ENCODE results near the gene AGPAT3.

AGPAT3 gene

DNA sequence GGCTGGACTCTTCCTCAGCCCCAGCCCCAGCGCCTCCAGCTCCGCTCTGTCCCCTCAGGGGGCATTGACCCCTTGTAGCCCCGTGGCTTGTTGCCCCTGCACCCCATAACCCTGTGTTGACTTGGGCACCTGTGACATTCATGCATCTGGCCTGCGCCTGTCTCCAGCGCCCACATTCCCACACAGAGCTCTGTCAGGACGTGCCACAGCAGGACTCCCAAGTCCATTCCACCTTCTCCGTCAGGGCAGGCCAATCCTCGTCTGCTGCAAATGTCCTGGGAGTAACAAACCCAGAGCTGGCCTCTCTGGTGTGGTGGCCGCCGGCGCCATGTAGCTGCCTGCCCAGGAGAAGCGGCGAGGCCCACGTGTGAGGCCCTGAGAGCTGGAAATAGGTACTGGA lies 60.6 kb downstream of the AGPAT3 start:
- no peak for FAIRE-seq

DNA sequence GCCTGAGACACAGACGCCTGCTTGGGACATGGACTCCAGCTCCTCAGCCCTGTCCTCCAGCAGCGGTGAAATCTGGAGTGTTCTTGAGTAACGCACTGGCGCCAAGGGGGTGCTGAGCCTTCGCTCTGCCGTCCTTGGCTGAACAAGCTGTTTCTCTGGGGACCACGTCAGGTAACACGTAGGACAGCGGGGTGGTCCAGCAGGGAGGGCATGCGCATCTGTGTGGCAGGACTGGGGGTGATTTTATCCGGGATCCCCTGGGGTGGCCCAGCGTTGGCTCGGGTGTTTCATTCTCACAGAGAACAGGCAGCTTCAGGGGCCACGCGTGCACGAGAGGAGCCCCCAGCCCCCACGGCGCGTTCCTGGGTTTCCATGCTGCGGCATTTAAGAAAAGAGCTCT lies 61.2 kb downstream of the AGPAT3 start:
- FAIRE-seq = no peak

DNA sequence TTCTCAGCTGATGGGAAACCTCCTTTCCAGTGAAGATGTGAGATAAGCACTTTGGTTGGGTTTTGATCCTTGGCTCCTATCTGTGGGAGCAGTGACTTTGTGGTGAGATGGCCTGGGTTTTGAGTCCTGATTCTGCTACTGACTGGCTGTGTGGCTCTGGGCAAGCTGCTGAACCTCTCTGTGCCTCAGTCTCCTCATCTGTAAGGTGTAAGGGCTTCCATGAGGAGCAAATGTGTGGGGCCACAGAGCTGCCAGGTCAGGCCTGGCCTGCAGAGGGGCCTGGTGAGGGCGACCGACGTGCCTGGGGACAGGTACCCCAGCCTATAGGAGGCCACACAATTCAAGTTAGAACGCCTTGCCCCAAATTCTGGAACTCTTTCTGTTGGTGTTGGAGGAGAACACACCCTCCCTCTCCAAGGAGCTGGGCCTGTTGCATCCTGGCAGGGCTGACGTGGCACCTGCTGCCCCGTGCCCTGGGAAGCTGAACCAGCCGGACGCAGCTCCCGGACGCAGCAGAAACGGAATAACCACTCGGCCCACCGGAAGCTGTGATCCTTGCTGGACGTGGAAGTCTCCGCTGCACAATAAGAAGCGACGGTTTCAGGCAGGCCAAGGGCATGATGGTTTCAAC lies 62.7 kb downstream of the AGPAT3 start:
- FAIRE-seq = no peak

DNA sequence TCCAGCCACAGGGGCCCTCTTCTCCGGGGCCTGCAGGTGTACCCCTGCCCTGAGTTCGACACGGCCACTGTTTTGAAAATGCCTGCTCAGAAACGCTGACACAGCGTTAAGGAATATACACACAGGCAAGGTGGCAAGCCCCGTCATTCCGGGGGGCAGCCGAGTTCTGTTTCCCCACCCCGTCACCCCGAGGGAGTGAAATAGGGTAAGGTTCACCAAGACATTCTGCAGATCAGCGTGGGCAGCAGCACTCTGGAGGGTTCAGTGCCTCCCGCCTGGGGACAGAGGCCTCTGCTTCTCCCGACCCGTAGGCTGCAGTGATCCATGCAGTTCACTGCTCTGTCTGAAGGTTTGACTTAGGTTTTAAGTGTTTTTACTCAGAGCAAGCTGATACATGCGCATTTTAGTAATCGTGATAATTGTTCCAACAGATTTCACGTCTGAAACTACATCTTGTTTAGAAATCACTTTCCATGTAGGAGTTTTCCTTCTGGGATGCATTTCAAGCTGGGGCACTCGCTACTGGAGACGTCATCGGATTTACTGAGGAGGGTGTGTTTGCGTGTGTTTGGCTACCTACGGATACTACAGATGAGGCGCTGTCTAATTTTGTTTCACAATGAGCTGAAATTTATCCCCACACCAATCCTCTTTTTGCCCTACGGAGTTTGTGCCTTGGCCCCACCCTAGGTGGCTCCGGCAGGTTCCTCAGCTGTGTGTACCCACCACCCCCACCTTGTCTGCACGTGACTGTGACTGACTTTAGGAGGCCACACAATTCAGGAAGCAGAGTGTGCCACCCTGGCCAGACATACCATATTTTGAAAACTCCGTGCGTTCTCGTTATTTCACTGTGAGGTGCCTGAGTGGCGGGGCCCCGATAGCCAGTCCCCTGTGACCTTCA lies 63.5 kb downstream of the AGPAT3 start:
- FAIRE-seq = no peak

DNA sequence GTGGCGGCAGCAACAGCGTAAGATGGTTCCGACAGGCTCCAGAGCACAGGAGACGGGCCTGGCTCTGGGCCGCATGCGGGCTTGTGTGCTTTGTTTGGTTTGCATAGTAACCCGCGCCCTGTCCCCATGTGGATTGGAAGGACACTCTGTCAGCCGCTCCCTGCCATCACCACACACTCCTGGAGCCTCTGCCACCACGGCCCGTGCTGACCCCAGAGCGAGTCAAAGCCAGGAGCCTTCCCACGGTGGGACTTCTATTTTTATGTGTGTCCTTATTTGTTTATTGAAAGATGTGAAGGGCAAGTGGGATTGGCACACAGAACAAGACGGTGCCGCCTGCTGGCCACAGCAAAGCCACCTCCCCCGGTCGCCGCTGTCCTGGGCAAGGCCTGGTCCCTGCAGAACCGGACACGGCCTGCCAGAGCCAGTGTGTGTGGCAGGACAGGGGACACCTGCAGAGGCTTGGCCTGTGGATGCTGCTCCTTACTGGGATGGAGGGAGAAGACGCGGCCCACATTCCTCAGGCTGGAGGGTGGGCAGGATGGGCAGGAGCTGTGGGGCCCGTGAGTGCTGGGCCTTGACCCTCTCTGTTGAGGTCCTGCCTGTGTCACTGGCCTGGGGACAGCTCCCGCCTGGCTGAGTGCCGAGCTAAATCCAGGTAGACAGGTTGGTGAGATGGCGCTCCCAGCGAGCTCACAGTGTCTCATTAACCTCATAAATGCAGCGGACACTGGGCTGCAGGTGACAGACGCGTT lies 64.4 kb downstream of the AGPAT3 start:
- FAIRE-seq = no peak

DNA sequence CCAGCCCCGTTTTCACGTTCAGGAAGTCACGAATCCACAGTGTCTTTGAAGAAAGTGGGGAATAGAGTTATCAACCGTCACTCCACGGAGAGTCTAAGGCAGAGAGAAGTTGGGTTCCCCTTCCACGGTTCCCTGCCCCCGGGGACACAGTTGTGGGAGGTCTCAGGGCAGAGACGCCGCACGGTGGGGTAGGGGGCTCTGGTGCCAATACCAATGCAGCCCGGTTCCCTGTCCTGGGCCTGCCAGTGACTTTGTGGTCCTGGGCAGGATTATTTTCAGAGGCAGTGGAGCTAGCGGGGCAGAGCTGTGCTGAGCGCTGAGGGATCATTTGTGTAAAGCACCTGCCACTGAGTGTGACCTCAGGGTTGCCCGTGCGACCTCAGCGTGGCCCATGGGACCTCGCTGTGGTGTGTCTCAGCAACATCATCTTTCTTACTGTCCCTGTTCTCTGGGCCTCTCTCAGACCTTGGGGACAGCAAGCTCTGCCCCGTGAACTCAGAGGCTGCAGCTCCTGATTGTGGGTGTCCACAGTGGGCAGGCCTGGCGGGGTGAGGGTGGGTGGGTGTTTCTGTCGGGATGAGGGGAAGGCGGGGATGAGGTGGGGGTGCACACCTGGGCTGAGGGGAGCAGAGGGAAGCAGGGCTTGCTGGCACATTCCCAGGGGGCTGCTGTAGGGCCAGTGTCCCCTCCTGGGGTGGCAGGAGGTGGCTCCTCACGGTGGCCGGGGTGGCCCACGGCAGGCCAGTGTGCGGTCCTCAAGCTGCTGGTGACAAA lies 65.2 kb downstream of the AGPAT3 start:
- FAIRE-seq = no peak

DNA sequence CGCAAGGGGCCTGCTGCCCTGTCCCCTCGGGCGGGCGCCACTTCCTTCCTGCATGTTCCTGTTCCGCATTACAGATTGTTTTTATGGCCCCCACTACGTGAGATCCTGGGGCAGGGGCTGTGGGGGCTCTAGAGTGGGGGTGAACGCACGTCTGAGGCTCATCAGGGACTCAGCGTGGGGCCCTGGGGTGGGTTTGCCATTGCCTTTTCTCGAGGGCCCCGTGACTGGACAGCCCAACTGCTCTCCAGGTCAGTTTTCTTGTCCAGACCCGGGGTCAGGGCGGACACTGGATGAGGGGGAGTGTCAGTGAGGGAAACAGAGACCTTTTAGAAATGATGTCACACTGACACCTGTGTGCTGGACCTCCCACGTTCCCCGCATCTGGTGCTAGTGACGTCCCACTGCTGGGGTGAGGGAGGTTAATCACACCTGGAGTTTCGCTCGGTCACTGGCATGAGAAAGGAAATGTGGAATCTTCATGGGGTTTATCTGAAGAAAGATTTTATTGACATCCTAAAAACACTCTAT lies 65.9 kb downstream of the AGPAT3 start:
- FAIRE-seq = no peak

DNA sequence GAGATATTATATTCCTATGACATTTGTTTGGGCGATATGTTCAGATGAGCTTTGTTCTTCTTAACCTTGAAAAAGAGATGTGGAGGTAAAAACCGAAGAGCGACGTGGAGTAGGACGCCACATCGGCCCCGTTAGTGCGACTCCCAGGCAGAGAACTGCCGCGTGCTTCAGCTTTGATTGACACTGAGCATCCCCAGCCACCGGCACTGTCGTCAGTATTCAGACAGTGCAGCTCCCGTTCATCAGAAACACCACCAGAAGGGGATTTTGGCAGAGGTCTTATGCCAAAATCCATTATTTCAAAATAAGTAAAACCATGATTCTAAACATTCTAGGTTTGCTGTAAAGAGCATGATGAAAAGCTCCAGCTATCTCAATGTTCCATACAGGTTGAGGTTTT lies 66.5 kb downstream of the AGPAT3 start:
- FAIRE-seq = no peak

DNA sequence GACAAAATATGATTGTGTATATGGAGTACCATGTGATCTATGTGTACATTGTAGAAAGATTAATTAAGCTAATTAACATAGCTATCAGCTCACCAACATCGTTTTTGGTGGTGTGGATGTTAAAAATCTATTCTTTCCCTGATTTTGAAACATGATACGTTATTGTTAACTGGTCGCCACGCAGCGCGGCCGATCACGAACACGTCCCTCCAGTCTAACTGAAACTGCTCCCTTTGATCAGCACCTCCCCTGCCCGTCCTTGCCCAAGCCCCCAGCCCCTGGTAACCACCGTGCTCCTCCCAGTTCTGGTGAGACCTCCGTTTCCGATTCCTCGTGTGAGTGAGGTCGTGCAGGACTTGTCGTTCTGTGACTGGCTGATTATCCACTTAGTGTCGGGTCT lies 67.0 kb downstream of the AGPAT3 start:
- FAIRE-seq = no peak

DNA sequence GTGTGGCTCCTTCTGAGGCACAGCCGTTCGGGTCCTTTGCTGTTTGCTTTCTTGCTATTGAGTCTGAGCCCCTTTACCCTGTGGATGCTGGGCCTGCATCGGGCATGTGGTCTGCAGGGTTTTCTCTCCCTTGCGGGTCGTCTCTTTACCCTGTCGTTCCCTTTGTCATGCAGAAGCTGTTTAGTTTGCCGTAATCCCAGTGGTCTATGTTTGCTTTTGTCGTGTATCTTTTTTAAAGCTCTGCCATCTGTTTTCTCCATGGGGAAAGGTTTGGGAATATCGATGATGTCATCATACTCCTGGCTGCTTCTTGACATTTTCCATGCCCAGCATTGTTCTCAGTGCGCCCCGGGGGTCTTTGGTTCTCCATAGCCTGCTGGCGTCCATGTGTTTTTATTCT lies 68.2 kb downstream of the AGPAT3 start:
- no peak for FAIRE-seq

DNA sequence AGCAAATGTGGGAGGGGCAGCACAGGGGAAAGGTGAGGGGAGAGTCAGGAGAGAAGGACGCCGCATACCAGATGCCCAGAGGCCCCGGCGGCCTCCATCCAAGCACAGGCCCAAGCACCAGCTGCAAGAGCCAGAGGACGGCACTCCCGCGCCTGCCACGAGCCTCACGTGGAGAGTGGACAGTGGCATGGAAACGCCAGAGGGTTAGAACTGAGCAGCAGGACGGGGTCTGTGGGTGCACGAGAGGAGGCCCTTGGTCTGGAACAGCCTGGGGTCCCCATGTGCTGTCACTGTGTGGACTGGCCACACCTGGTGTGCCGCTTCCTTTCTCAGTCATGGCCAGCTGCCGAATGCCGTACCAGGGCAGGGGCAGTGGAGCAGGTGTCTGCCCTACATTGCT lies 68.7 kb downstream of the AGPAT3 start:
- FAIRE-seq = no peak

DNA sequence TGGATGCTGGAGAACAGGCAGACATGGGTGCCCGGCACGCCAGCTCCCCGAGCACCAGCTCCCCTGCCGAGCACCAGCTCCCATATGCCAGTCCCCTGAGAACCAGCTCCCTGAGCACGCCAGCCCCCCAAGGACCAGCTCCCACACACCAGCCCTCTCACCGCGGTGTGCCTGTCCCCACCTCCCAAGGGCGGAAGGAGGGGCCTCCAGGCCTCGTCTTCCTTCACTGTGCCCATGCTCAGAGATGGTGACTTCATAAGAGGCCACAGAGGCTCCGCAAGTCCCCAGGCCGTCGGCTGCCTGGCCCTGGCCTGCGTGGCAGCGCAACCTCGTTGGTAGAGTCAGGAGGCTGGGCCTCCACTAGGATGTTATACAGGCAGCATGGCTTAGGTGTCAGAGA lies 69.1 kb downstream of the AGPAT3 start:
- FAIRE-seq = no peak

DNA sequence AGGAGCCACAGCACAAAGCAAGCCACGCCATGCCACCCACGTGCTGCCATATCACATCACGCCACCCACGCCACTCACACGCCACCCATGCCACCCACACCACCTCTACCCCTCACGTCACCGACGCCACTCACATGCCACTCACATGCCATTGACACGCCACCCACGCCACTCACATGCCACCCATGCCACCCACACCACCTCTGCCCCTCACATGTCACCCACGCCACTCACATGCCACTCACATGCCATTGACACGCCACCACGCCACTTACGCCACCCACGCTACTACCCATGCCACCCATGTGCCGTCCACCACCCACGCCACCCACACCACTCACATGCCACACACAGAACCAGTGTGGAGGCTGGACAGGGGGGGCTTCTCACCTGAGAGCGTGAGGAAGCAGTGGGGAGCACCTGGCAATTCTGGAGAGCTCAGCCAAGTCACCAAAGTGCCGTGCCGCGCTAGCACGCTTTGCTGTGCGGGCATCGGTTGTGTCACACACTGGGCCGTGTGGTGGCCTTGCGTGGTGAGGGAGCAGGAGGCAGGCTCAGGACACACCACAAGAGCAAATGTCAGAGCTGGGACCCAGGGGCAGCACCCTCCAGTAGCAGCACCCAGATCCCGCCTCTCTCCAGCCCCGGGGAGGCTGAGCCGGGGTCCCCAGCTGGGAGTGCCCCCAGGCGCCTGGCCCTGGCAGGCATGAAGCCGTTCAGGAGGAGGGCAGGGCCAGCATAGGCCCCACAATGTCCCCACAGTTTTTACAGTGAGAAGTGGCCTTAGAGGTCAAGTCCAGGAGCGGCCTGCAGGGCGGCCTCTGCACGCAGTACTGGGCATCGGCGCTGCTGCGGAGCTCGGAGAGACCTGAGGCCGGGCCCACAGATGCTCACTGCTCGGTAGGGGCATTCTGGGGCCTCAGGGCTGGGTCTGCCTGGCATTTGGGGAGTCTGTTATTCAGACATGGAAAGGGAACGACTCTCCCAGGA lies 70.0 kb downstream of the AGPAT3 start:
- FAIRE-seq = no peak

DNA sequence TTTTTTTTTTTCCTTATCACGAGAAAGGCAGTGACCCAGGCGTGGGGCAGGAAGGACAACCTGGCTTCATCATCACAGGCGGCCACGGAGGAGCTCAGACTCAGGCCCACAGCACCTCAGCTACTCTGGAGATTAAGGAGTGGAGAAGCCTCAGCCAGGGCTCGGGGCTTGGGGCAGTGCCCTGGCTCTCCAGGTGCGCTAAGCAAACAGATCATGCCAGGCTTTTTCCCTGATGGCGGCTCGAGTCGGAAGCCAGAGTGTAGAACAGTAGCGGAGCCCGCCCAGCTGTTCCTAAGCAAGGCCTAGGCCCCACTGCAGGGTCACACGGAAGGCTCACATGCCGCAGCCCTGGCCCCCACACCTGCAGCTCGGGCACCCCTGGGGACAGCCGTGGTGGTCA lies 70.7 kb downstream of the AGPAT3 start:
- FAIRE-seq = no peak

DNA sequence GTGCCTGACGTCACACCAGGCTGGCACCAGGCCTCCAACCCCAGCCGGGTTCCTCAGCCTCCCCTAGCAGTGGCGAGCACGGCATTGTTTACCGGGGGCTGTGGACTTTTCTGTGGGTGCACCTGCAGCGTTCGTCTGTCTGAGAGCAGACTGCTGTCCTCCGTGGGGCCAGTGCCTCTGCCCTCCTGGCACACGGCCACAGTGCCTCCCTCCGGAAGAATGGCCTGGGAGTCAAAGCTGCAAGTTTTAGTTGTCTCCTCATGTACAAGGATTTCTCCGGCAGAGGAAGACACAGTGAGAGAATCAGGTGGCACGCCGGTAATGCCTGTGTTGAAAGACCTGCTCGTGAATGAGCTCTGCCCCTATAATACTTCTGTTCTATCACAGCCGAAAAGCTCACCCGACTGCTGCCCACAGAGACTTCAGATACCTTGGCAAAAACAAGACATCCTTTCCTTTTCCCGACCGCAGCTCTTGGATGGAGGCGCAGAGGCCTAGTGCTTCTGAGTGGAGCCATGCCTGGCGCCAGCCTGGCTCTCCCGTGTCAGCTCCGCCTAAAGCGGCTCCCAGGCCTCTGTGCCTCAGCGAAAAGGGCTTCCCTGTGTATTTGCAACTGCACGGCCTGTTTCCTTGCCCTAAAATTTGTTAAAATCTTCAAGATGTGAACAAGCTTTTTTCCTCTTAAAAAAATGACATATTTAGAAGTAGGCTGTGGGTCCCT lies 71.4 kb downstream of the AGPAT3 start:
- FAIRE-seq = no peak

DNA sequence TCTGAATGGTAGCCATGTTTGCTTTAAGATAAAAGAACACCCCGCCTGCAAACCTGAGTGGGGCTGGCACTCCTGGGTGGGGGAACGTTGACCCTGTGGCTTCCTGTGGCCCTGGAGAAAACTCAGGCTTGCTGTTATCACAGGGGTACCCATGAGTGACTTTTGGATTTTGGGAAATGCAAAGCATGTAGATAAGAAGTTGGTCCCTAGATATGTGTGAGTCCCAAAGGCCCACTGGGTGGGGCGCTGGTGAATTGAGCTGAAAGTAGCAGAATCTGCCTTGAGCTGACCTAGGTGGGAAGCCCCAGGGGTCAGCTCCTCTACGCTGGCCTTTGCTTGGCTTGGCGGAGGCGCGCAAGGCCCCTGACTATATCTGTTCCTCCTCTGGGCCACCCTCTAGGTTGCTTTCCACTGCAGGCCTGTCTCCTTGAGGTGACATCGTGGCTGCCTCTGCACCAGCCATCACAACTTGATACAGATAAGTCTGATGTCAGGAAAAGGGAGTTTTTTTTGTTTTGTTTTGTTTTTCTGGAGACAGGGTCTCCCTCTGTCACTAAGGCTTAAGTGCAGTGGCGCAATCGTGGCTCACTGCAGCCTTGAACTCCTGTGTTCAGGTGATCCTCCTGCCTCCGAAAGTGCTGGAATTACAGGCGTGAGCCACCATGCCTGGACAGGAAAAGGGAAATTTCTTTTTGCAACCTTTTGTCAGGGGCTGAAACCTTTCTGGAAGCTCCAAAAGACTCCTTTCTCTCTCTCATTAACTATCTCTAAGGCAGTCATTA lies 72.2 kb downstream of the AGPAT3 start:
- FAIRE-seq = no peak

DNA sequence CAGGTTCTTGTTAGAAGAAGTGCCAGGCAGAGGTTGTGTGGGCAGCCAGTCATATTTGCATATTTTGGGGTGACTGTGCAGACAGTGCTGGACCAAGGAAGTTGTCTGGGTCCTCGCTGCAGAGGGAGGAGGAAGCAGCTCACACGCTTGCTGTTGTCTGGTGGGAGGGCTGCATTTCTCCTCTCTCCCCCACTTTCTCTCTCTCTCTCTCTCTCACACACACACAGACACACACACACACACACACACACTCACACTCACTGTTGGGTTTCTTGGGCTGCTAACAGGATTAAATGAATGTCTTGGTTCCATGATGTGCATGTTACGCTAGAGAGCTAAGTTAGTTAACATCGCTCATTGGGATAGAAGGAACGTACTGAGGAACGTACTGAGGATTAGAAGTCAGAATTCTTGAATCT lies 72.9 kb downstream of the AGPAT3 start:
- FAIRE-seq = no peak

DNA sequence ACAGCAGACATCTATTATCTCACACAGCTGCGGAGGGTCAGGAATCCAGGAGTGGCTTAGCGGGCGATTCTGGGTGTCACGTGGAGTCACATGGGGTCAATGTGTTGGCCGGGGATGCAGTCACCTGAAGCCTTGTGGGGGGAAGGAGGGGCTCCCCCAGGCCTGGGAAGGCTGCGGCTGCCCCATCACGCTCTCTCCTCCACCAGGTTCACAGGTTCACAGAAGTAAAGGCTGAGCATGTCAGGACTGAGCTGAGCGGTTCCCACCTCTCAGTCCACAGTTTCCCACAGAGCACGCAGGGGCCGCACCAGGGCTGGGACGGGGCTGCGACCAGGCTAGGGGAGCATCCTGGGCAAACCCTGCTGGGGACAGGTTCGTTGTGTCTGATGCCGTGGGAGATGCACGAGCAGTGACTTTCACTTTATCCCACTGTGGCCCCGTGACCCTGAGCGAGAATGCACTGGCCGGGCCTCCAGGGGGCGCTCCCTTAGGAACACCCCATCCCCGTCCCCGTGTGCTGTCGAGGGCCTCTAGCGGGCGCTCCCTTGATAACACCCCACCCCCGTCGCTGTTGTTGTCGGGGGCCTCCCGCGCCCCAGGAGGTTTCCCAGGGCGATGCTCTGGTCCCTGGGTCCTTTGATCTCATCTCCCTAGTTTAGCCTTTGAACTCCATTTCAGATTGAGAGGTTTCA lies 73.9 kb downstream of the AGPAT3 start:
- no peak for FAIRE-seq

Data from A204.1 (cell line).